Upper lobe of left lung (tissue), 6 donors: ENCODE results near the gene SLC19A1. TPM values are rescaled to one million over a fixed set of nuclear protein-coding genes. Genes with fewer than 3 reads are reported as not detected.

Source experiments
- ATAC-seq, 2 donors: fragments of 200-7000 bp; cut with Tn5 transposase; one replicate each; pipeline ENCODE4 v1.9.1; 2022; ENCODE audit warnings: mild to moderate bottlenecking in 2 of 2, moderate library complexity in 2 of 2; ENCODE audit not compliant: low FRiP score in 2 of 2
- DNase-seq, 2 donors: peaks; one replicate each; pipeline ENCODE4 v3.0.0-alpha.2; 2019 to 2020
- H3K27ac ChIP-seq, 4 donors: fragments of 200-600 bp; sonication (generic); one replicate each; pipeline ENCODE4 v1.5.1; 2016 to 2019
- H3K27me3 ChIP-seq, 4 donors: fragments of 200-600 bp; sonication (generic); one replicate each; pipeline ENCODE4 v1.5.1; 2017 to 2019
- H3K36me3 ChIP-seq, 4 donors: fragments of 200-600 bp; sonication (generic); one replicate each; pipeline ENCODE4 v1.5.1; 2016 to 2019
- H3K4me1 ChIP-seq, 4 donors: fragments of 200-600 bp; sonication (generic); one replicate each; pipeline ENCODE4 v1.5.1; 2018 to 2019
- H3K4me3 ChIP-seq, 4 donors: fragments of 200-600 bp; sonication (generic); one replicate each; pipeline ENCODE4 v1.5.1; 2017 to 2019; ENCODE audit warnings: mild to moderate bottlenecking in 2 of 4, moderate library complexity in 1 of 4
- H3K9me3 ChIP-seq, 4 donors: fragments of 200-600 bp; sonication (generic); one replicate each; pipeline ENCODE4 v1.5.1; 2018 to 2019
- CTCF ChIP-seq, 6 experiments: fragments of 450-650 bp in 4 of 6; fragments of 200-600 bp in 2 of 6; sonication (generic) in 2 of 6; IDR thresholded peaks; one replicate each; pipeline ENCODE4 v1.5.1; 2016 to 2019; ENCODE audit warnings: antibody characterized with exemption in 6 of 6
- EP300 ChIP-seq, 4 donors: sonication (generic); formaldehyde crosslinking; IDR thresholded peaks; one replicate each; pipeline ENCODE4 v1.5.1; 2017; ENCODE audit warnings: antibody characterized with exemption in 4 of 4, control low read depth in 2 of 4
- POLR2A ChIP-seq, 4 donors: fragments of 450-650 bp; IDR thresholded peaks; one replicate each; pipeline ENCODE4 v1.5.1; 2016 to 2017; ENCODE audit warnings: antibody characterized with exemption in 4 of 4, mild to moderate bottlenecking in 2 of 4
- POLR2AphosphoS5 ChIP-seq, 2 donors: sonication (generic); formaldehyde crosslinking; IDR thresholded peaks; one replicate each; pipeline ENCODE4 v1.5.1; 2017; ENCODE audit warnings: antibody characterized with exemption in 2 of 2
- WGBS, 2 donors: methylation state at CpG; one replicate each; pipeline ENCODE4 v1.1.5; 2017 to 2018; 5-methylcytosine and 5-hydroxymethylcytosine counted together
- total RNA-seq, 6 donors: library from RNA; depleted of rRNA in 4 of 6; stranded (reverse); fragments of >200 nt in 4 of 6; gene quantifications; one replicate each; pipeline versions ENCODE4 v1.1.0 to v1.2.1, GENCODE V29; 2016 to 2021
- donor health status: DM: no; HTN: no; CAD: no; lungs with moderate emphysema.
- donor health status: DM: no; HTN: yes; CAD: no; lungs with severe emphysema.

Gene SLC19A1
- total RNA-seq, 6 donors from 2014 or later: 36.4 to 75.6 (median 49.9) TPM

- Histone ChIP-seq H3K9me3 (no peaks in the 10 kb centered on the region), H3K27me3 (no peaks in the 10 kb centered on the region), H3K27ac (no peak overlapping the region), H3K4me3 (no peak overlapping the region), H3K4me1 (peaks cover 14 to 47% (median 28%) of the 10 kb centered on the region in 4 donors), H3K36me3 (no peaks in the 10 kb centered on the region)
- DNase-seq (peak; percentile 20 to 62), ATAC-seq (no peak)
- TF ChIP-seq EP300 (IDR thresholded peaks at IDR 0.05): no peak
- TF ChIP-seq POLR2AphosphoS5 (IDR thresholded peaks at IDR 0.05): no peak
- TF ChIP-seq CTCF (IDR thresholded peaks at IDR 0.05): no peak
- TF ChIP-seq POLR2A (IDR thresholded peaks at IDR 0.05): no peak
- WGBS, 2 donors: 81 to 88% methylated on average over 5 to 17 of the region's 17 CpGs
Observed at GRCh38 chr21:45539046-45539795, 3.0 kb downstream of the SLC19A1 start.

GRCh38 chr21:45538381-45539045, 3.7 kb downstream of the SLC19A1 start:
- DNase-seq: peak; percentile 19 to 80
- Histone ChIP-seq H3K27me3 (no peaks in the 10 kb centered on the region), H3K4me3 (no peak overlapping the region), H3K27ac (no peak overlapping the region), H3K4me1 (peaks cover 14 to 51% (median 28%) of the 10 kb centered on the region in 4 donors), H3K36me3 (no peaks in the 10 kb centered on the region), H3K9me3 (no peaks in the 10 kb centered on the region)
- TF ChIP-seq EP300 (IDR thresholded peaks at IDR 0.05) (no peak), POLR2AphosphoS5 (IDR thresholded peaks at IDR 0.05) (no peak), CTCF (IDR thresholded peaks at IDR 0.05) (no peak), POLR2A (IDR thresholded peaks at IDR 0.05) (no peak)
- 95 to 96% methylated on average over 18 to 25 of the region's 31 CpGs for WGBS, 2 donors
- ATAC-seq: no peak

- Histone ChIP-seq H3K36me3 (no peaks in the 10 kb centered on the region), H3K27ac (no peak overlapping the region), H3K9me3 (no peaks in the 10 kb centered on the region), H3K27me3 (no peaks in the 10 kb centered on the region), H3K4me3 (no peak overlapping the region), H3K4me1 (peaks cover 18 to 51% (median 28%) of the 10 kb centered on the region in 4 donors)
- 91 to 100% methylated on average over 4 to 23 of the region's 27 CpGs for WGBS, 2 donors
- DNase-seq: peak in 1 of 2 donors; percentile 18
- no peak for ATAC-seq
- TF ChIP-seq EP300 (IDR thresholded peaks at IDR 0.05) (no peak), POLR2A (IDR thresholded peaks at IDR 0.05) (no peak), CTCF (IDR thresholded peaks at IDR 0.05) (no peak), POLR2AphosphoS5 (IDR thresholded peaks at IDR 0.05) (no peak)
Observed at GRCh38 chr21:45537746-45538291, 4.4 kb downstream of the SLC19A1 start.

GRCh38 chr21:45537111-45537745, 5.0 kb downstream of the SLC19A1 start:
- H3K27me3 ChIP-seq: no peaks in the 10 kb centered on the region
- H3K4me1 ChIP-seq: peaks cover 16 to 48% (median 26%) of the 10 kb centered on the region in 4 donors
- no peaks in the 10 kb centered on the region for H3K9me3 ChIP-seq
- H3K27ac ChIP-seq: no peak overlapping the region
- peak; percentile 20 to 79 for DNase-seq
- no peak for ATAC-seq
- TF ChIP-seq POLR2A (IDR thresholded peaks at IDR 0.05) (no peak), EP300 (IDR thresholded peaks at IDR 0.05) (no peak), CTCF (IDR thresholded peaks at IDR 0.05) (no peak), POLR2AphosphoS5 (IDR thresholded peaks at IDR 0.05) (no peak)
- H3K36me3 ChIP-seq: no peaks in the 10 kb centered on the region
- no peak overlapping the region for H3K4me3 ChIP-seq
- 90 to 95% methylated on average over 17 to 37 of the region's 37 CpGs for WGBS, 2 donors
